Purkinje cell (primary cell): ENCODE results near the gene CCDC97. TPM values are rescaled to one million over a fixed set of nuclear protein-coding genes. Genes with fewer than 3 reads are reported as not detected.

Source experiments
- polyA plus RNA-seq: library from polyadenylated mRNA; unstranded; fragments of >200 nt; fragmentation: Nextera tagmentation; gene quantifications from 2 replicates; pipeline ENCODE4 v1.2.1, GENCODE V29; 2014

Gene CCDC97
- polyA plus RNA-seq = 1.5 and 3.9 TPM in 2 replicates

GRCh38 chr19:41310033-41310831 lies at the start of gene CCDC97:
CCDC97 (plus strand) TSS chr19:41310172; CDS start chr19:41310311, 139 bp downstream.

GRCh38 chr19:41263850-41264580 lies 46.0 kb upstream of the CCDC97 start, which contains the start of gene HNRNPUL1:
HNRNPUL1 (plus strand) TSS chr19:41264372; CDS start chr19:41264504, 132 bp downstream.

GRCh38 chr19:41353466-41354342 lies 43.7 kb downstream of the CCDC97 start, which contains the start of gene TGFB1:
TGFB1 (minus strand) TSS chr19:41353922; CDS start chr19:41353044, 878 bp downstream.

GRCh38 chr19:41363753-41364523 lies 54.0 kb downstream of the CCDC97 start, which contains the start of gene B9D2:
B9D2 (minus strand) TSS chr19:41364149; CDS start chr19:41363519, 630 bp downstream.

Other genes with a start within 250 kb of the CCDC97 start
- not detected in 2 replicates for gene CYP2A13, start 221.7 kb upstream of the CCDC97 start, polyA plus RNA-seq
- not detected in 2 replicates for gene CYP2F1, start 195.7 kb upstream of the CCDC97 start, polyA plus RNA-seq
- 0.14 and 0.34 TPM in 2 replicates for gene CYP2S1, start 117.0 kb upstream of the CCDC97 start, polyA plus RNA-seq
- 2.5 and 3.9 TPM in 2 replicates for gene AXL, start 90.9 kb upstream of the CCDC97 start, polyA plus RNA-seq
- gene HNRNPUL1, start 45.8 kb upstream of the CCDC97 start, polyA plus RNA-seq = 14.1 and 15.2 TPM in 2 replicates
- not detected in 2 replicates for gene TGFB1, start 43.8 kb downstream of the CCDC97 start, polyA plus RNA-seq
- gene B9D2, start 54.0 kb downstream of the CCDC97 start, polyA plus RNA-seq = 5.1 and 6.7 TPM in 2 replicates
- gene TMEM91, start 66.4 kb downstream of the CCDC97 start, polyA plus RNA-seq = 0.43 and 3.3 TPM in 2 replicates
- gene EXOSC5, start 87.2 kb downstream of the CCDC97 start, polyA plus RNA-seq = 27.9 and 29.3 TPM in 2 replicates
- gene BCKDHA, start 87.6 kb downstream of the CCDC97 start, polyA plus RNA-seq = 9.6 and 20.9 TPM in 2 replicates
- not detected in 2 replicates for gene B3GNT8, start 117.2 kb downstream of the CCDC97 start, polyA plus RNA-seq
- gene DMAC2, start 129.7 kb downstream of the CCDC97 start, polyA plus RNA-seq = 14.9 and 20.5 TPM in 2 replicates
- not detected in 2 replicates for gene ERICH4, start 133.0 kb downstream of the CCDC97 start, polyA plus RNA-seq